ENCODE data around the gene NEDD4L. TPM values are rescaled to one million over a fixed set of nuclear protein-coding genes. Genes with fewer than 3 reads are reported as not detected.

NEDD4L gene
- total and polyA plus RNA-seq, 4 donors = 40.2 to 308 (median 148) TPM

DNA sequence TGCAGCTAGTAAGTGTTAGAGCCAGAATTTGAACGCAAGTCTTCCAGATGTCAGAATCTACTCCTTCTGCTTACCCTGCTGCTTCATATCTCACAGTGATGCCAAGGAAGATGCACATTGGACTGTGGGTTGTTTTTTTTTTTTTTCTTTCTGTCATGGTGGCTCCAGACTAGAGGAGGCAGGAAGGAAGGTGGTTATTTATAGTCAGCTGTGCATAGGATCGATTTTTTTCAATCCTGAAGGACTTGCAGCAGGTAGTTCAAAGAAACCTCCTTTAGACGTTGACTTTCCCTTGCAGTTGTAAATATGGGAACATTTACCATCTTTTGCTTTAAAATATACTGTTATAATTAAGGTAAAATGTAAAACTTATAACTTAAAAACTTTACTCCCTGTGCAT, 17.3 kb downstream of the NEDD4L start:
- ATAC-seq (ENCODE audit: insufficient read depth, low FRiP score) (no peak), DNase-seq (no peak)
- TF ChIP-seq CTCF (IDR thresholded peaks at IDR 0.05; ENCODE audit: control extremely low read depth, extremely low read depth) = no peak
- Histone ChIP-seq H3K27ac (ENCODE audit: low read depth in 1 of 2, low read length in 1 of 2) (no peak overlapping the region), H3K9me3 (ENCODE audit: control insufficient read depth in 4 of 4, insufficient read depth in 3 of 4, low read length in 3 of 4) (no peaks in the 10 kb centered on the region), H3K36me3 (ENCODE audit: control insufficient read depth in 4 of 4, insufficient read depth in 4 of 4, low read length in 4 of 4) (no peaks in the 10 kb centered on the region), H3K9ac (ENCODE audit: insufficient read depth in 1 of 2, low read length in 2 of 2) (no peak overlapping the region), H3K4me3 (no peak overlapping the region), H3K27me3 (ENCODE audit: control insufficient read depth in 3 of 3, insufficient read depth in 3 of 3, low read length in 2 of 3) (no peaks in the 10 kb centered on the region), H3K4me1 (ENCODE audit: control insufficient read depth in 5 of 5, insufficient read depth in 5 of 5, low read length in 5 of 5) (peaks cover 0 to 5% (median 0%) of the 10 kb centered on the region in 5 donors)
- 42 to 44% methylated on average over 3 of the region's 3 CpGs for WGBS, 2 donors

DNA sequence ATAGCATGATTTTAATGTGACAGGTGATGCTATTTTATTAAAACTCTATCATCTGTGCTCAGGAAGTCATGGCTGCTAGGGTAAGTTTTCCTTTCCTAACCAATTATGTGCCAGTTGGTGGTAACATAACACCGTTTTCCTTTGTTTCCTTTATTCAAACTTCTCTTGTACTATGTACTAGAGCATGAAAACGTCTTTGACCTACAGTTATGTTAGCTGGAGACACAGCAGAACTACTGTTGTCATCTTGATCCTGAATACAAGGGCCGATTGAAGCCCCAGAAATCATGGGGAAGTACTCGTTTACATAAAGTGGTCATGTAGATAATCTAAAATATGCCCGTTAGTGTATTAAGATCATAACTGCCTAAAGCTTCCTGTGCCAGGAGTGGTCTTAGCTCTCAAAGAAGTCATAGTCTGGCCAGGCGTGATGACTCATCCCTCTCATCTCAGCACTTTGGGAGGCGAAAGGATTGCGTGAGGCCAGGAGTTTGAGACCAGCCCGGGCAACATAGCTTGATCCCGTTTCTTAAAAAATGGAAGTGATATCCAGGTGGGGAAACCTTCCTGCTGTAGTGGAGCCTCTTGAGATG, 20.5 kb downstream of the NEDD4L start:
- H3K9me3 ChIP-seq (ENCODE audit: control insufficient read depth in 4 of 4, insufficient read depth in 3 of 4, low read length in 3 of 4) = no peaks in the 10 kb centered on the region
- TF ChIP-seq CTCF (IDR thresholded peaks at IDR 0.05; ENCODE audit: control extremely low read depth, extremely low read depth) = no peak
- no peak for ATAC-seq (ENCODE audit: insufficient read depth, low FRiP score)
- H3K27me3 ChIP-seq (ENCODE audit: control insufficient read depth in 3 of 3, insufficient read depth in 3 of 3, low read length in 2 of 3) = no peaks in the 10 kb centered on the region
- no peak overlapping the region for H3K27ac ChIP-seq (ENCODE audit: low read depth in 1 of 2, low read length in 1 of 2)
- H3K9ac ChIP-seq (ENCODE audit: insufficient read depth in 1 of 2, low read length in 2 of 2) = no peak overlapping the region
- peaks cover 0 to 7% (median 0%) of the 10 kb centered on the region in 5 donors for H3K4me1 ChIP-seq (ENCODE audit: control insufficient read depth in 5 of 5, insufficient read depth in 5 of 5, low read length in 5 of 5)
- no peaks in the 10 kb centered on the region for H3K36me3 ChIP-seq (ENCODE audit: control insufficient read depth in 4 of 4, insufficient read depth in 4 of 4, low read length in 4 of 4)
- 57 to 66% methylated on average over 10 of the region's 10 CpGs for WGBS, 2 donors
- no peak overlapping the region for H3K4me3 ChIP-seq
- no peak for DNase-seq

DNA sequence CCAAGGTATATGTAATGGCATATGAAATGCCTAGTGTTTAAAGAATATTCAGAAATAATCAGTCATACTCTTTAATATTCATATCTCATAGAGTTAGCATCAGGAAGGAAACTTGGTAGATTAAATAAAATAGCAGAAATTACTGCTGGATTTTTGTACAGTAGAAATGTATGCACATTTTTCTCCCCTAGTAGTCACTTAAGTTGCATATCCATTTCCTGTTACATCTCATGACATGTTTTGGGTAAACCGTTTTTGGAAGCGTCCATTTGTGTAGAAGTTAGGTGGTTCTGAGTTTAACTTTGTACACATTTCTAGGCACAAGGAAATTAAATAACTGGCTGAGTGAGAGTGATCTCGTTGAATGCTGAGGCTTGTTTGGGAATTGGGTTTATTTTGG, 21.9 kb downstream of the NEDD4L start:
- Histone ChIP-seq H3K36me3 (ENCODE audit: control insufficient read depth in 4 of 4, insufficient read depth in 4 of 4, low read length in 4 of 4) (no peaks in the 10 kb centered on the region), H3K9me3 (ENCODE audit: control insufficient read depth in 4 of 4, insufficient read depth in 3 of 4, low read length in 3 of 4) (no peaks in the 10 kb centered on the region), H3K4me1 (ENCODE audit: control insufficient read depth in 5 of 5, insufficient read depth in 5 of 5, low read length in 5 of 5) (peaks cover 0 to 9% (median 3%) of the 10 kb centered on the region in 5 donors), H3K27ac (ENCODE audit: low read depth in 1 of 2, low read length in 1 of 2) (no peak overlapping the region), H3K27me3 (ENCODE audit: control insufficient read depth in 3 of 3, insufficient read depth in 3 of 3, low read length in 2 of 3) (no peaks in the 10 kb centered on the region), H3K9ac (ENCODE audit: insufficient read depth in 1 of 2, low read length in 2 of 2) (no peak overlapping the region), H3K4me3 (no peak overlapping the region)
- no peak for TF ChIP-seq CTCF (IDR thresholded peaks at IDR 0.05; ENCODE audit: control extremely low read depth, extremely low read depth)
- ATAC-seq (ENCODE audit: insufficient read depth, low FRiP score) = no peak
- no peak for DNase-seq
- 88 to 91% methylated on average over 3 of the region's 3 CpGs for WGBS, 2 donors

- Histone ChIP-seq H3K36me3 (ENCODE audit: control insufficient read depth in 4 of 4, insufficient read depth in 4 of 4, low read length in 4 of 4) (no peaks in the 10 kb centered on the region), H3K9me3 (ENCODE audit: control insufficient read depth in 4 of 4, insufficient read depth in 3 of 4, low read length in 3 of 4) (no peaks in the 10 kb centered on the region), H3K27me3 (ENCODE audit: control insufficient read depth in 3 of 3, insufficient read depth in 3 of 3, low read length in 2 of 3) (no peaks in the 10 kb centered on the region), H3K4me1 (ENCODE audit: control insufficient read depth in 5 of 5, insufficient read depth in 5 of 5, low read length in 5 of 5) (peaks cover 0 to 9% (median 3%) of the 10 kb centered on the region in 5 donors), H3K4me3 (no peak overlapping the region), H3K9ac (ENCODE audit: insufficient read depth in 1 of 2, low read length in 2 of 2) (no peak overlapping the region), H3K27ac (ENCODE audit: low read depth in 1 of 2, low read length in 1 of 2) (no peak overlapping the region)
- ATAC-seq (ENCODE audit: insufficient read depth, low FRiP score) = no peak
- DNase-seq = no peak
- TF ChIP-seq CTCF (IDR thresholded peaks at IDR 0.05; ENCODE audit: control extremely low read depth, extremely low read depth) = no peak
- WGBS, 2 donors = 86 to 97% methylated on average over 2 of the region's 2 CpGs
Measured at GRCh38 chr18:58067601-58068000, 23.6 kb downstream of the NEDD4L start.

Measured in lung (tissue), 12 donors.